ENCODE data around the gene SHROOM2.
"Not testable (repeated sequence)": the region's sequence is repeated elsewhere in the genome, so short reads cannot be mapped to it uniquely, and the experiment has no call there.

Gene SHROOM2, protein sequence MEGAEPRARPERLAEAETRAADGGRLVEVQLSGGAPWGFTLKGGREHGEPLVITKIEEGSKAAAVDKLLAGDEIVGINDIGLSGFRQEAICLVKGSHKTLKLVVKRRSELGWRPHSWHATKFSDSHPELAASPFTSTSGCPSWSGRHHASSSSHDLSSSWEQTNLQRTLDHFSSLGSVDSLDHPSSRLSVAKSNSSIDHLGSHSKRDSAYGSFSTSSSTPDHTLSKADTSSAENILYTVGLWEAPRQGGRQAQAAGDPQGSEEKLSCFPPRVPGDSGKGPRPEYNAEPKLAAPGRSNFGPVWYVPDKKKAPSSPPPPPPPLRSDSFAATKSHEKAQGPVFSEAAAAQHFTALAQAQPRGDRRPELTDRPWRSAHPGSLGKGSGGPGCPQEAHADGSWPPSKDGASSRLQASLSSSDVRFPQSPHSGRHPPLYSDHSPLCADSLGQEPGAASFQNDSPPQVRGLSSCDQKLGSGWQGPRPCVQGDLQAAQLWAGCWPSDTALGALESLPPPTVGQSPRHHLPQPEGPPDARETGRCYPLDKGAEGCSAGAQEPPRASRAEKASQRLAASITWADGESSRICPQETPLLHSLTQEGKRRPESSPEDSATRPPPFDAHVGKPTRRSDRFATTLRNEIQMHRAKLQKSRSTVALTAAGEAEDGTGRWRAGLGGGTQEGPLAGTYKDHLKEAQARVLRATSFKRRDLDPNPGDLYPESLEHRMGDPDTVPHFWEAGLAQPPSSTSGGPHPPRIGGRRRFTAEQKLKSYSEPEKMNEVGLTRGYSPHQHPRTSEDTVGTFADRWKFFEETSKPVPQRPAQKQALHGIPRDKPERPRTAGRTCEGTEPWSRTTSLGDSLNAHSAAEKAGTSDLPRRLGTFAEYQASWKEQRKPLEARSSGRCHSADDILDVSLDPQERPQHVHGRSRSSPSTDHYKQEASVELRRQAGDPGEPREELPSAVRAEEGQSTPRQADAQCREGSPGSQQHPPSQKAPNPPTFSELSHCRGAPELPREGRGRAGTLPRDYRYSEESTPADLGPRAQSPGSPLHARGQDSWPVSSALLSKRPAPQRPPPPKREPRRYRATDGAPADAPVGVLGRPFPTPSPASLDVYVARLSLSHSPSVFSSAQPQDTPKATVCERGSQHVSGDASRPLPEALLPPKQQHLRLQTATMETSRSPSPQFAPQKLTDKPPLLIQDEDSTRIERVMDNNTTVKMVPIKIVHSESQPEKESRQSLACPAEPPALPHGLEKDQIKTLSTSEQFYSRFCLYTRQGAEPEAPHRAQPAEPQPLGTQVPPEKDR (N-terminal part only)

DNA sequence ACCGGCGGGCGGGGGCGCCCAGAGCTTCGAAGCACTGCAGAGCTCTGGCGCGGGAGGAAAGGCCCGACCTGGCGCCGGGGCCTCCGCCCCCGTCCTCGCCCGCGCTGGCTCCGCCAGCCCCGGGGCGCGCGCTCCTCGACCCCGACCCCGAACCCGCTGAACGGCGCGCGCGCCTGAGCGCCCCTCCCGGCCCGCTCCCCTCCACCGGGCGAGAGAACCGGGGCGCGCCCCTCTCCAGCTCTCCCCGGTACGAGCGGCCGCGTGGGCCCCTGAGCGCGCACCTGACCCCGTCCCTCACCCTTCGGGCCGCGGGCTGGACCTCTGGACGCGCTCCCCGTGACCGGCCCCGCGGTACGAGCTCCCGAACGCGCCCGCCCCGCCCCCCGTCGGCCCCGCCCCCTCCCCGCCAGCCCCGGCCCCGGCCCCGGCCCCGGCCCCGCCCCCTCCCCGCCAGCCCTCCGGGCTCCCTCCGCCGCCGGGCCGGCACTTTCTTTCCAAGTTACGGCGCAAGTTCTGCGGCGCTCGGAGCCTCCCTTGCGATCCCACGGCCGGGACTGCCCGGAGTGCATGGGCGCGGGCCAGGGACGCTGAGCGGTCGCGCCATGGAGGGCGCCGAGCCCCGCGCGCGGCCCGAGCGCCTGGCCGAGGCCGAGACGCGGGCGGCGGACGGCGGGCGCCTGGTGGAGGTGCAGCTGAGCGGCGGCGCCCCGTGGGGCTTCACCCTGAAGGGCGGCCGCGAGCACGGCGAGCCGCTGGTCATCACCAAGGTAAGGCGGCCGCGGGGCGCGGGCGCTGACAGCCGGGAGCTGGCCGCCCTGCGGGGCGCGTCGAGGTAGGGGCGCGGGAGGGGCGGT, at the start of gene SHROOM2:
Gene SHROOM2 (plus strand): TSS at position 486 of the 854 bp plus-strand sequence. CDS start 117 bp downstream, at position 603.
- no peak for FAIRE-seq

DNA sequence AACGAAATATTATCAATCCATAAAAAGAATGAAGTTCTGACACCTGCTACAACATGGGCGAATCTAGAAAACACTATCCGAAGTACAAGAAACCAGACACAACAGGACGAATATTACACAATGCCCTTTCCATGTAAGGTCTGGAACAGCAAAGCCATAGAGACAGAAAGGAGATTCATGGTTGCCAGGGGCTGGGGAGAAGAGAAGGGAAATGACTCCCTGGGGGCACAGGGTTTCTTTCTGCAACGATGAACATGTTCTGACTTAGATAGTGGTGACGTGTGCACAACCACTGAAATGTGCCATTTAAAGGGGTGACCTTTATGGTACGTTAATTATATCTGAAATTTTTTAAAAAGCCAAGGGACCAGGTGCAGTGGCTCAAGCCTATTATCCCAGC, 48.9 kb upstream of the SHROOM2 start:
- no peak for FAIRE-seq

DNA sequence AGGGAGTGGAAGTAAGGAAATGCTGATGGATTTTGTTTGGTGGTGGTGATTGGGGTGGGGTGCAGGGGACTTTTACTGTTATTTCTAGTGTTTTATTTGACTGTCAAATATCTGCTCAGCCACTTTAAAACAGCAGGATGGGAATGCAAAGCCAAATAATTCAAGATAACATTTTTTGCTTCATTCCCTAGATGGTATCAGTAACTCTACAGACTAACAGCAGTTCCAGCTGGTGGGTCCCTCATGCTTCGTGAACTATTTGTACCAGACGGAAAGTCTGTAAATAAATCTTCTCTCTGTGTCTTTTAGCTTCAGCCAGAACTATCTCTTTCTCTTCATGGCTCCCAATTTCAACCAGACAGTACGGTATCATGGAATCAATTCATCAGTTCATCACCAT, 48.1 kb upstream of the SHROOM2 start:
- no peak for FAIRE-seq

DNA sequence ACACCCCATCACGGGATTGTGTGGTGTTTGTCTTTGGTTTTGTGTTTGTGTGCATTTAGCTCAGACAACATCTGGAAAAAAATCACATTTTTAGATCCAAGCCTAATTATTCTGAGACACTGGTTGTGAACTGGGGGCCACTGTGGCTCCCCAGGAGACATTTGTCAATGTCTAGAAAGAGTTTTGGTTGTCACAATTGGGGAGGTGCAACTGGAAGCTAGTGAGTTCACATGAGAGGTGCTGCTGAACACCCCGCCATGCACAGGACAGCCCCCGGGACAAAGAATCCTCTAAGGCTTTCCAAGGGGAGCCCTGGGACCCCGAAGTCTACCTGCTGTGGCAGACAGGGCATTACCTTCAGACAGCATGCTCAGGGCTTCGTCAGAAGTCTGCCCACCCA, 47.1 kb upstream of the SHROOM2 start:
- FAIRE-seq: no peak

DNA sequence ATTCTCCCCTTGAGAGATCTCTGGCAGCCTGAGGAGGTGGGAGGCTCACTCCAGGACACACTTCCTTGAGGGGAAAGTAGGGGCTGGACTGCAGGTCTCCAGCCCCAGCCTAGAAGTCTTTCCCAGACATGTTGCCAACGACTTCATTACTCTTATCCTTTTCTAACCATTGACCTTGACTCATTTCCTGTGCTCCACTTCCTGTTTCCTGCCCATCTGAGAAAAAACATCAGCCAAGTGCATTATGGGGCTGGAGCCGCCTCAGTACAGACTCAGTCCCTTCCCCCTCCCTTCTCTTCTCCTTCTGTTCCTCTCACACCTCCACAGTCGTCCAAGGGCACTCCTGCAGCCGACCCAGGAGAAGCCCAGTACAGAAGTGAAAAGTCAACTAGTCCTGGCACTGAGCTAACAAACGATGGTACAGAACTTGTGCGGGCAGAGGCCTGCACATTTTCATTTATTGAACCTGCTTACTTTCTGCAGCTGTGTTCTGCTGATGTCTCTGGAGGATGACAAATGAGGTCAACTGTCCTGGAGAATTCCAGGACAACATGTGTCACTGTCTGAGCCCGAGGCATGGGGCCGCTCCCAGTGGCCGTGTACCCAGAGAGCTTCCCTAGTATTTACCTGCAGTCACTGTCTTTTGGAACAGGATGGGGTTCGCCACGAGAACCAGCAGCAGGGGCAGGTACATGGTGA, 40.7 kb upstream of the SHROOM2 start:
- FAIRE-seq: no peak

DNA sequence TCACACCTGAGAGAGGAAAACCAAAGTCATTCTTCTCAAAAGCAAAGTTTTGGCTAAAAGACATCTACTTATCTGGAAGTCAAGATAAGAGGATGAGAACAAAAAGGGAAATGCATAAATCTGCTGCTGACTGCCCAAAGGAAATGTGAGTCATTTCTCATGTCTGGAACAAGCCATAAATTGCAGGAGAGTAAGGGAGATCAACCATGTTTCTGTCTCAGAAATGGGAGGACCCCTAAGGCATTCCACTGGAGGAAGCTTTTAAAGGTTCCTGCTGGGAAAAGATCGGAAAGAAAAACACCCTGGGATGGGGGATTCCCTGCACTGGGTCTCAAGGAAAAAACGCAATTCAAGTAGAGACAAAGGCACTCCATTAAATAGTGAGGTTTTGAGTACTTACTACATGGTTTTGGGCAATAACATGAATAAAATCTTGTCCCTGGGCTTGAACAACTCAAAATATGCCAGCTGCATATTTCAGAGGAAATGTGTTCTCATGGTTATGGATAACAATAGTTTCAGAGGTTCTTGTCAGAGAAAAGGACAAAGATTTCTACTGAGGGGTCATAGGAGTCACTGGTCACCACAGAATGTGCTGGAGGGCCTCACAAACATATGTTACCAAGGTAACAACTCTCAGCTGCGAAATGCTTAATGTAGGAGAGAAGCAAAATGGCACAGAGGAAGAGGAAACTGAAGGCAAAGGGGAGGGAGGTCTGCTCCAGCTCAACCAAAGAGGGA, 39.9 kb upstream of the SHROOM2 start:
- FAIRE-seq: no peak

DNA sequence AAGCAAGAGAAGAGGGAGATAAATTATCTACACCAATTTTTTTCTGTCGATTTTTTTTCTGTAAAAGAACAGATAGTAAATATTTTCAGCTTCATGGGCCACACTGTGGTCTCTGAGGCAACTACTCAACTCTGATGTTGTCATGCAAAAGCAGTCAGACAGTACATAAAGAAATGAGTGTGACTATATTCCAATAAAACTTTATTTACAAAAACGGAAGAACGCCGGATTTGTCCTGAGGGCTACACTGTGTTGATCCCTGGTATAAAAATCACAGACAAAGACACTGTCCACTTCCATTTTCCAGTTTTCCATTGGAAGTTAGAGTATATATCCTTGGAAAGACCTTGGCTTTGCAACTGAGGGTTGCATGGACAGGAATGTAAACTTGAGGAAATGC, 38.6 kb upstream of the SHROOM2 start:
- FAIRE-seq: no peak

DNA sequence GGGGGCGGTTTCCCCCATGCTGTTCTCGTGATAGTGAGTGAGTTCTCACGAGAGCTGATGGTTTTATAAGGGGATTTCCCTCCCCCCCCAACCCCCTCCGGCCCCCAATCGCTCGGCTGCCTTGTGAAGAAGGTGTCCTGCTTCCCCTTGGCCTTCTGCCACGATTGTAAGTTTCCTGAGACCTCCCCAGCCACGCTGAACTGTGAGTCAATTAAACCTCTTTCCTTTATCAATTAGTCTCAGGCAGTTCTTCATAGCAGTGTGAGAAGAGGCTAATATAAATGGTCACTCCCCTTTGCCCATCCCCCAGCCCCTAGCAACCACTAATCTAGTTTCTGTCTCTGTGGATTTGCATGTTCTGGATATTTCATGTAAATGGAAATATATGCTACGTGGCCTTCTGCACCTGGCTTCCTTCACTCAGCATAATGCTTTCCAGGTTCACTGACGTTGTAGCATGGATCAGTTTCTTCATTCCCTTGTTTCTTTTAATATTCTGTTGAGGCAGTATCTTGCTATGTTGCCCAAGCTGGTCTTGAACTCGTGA, 37.0 kb upstream of the SHROOM2 start:
- FAIRE-seq: no peak

DNA sequence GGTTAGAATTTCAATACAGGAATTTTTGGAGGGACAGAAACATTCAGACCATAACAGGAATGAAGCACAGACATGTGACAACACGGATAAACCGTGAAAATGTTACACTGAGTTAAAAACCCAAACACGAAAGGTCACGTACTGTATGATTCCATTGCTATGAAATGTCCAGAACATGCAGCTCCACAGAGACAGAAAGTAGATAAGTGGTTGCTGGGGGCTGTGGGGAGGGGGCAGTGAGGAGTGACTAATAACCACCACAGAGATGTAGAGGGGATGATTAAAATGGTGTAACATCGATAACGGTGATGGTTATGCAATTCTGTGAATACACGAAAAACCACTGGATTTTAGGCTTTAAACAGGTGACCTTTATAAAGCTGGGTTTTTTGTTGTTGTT, 28.9 kb upstream of the SHROOM2 start:
- FAIRE-seq: no peak

DNA sequence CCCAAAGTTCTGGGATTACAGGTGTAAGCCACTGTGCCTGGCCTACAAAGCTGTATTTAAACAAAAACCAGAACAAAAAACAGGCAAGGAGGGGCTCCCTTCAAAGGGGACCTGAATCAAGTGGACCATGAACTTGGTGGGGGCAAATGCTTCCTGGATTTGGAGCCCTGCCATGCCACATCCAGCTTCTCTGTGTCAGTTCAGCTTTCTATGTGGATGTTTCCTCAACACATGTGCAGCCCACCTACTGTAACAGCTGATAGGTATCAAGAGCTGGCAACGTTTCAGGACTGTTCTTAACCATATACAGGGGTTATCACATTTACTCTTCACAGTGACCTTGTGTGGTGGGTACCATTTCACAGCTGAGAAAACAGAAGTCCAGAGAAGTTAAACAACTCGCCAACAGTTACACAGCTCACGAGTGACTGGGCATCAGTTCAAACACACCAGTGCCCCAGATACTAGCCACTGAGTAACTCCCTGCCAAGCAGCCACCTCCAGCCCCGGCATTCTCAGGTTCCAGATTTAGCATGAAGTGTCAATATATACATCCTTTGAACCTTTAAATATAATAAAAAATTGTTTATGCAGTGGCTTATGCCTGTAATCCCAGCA, 28.1 kb upstream of the SHROOM2 start:
- FAIRE-seq: no peak

DNA sequence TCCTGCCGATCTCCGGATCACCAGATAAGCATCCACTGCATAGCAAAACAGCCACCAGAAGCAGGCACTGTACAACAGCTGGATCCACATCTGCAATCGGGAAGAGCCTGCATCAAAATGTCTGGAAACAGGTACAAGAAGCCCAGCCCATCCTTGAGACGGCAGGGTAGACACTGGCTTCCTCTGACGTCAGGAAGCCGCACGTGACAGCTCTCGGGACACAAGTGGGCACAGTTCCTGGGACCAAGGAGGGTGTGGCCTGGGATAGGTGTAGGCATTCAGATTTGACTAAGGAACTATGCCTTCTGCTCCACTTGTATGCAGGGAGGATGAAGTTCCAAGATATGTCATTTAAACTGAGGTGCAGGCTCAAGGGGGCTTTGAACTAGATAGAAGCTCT, 26.9 kb upstream of the SHROOM2 start:
- no peak for FAIRE-seq

DNA sequence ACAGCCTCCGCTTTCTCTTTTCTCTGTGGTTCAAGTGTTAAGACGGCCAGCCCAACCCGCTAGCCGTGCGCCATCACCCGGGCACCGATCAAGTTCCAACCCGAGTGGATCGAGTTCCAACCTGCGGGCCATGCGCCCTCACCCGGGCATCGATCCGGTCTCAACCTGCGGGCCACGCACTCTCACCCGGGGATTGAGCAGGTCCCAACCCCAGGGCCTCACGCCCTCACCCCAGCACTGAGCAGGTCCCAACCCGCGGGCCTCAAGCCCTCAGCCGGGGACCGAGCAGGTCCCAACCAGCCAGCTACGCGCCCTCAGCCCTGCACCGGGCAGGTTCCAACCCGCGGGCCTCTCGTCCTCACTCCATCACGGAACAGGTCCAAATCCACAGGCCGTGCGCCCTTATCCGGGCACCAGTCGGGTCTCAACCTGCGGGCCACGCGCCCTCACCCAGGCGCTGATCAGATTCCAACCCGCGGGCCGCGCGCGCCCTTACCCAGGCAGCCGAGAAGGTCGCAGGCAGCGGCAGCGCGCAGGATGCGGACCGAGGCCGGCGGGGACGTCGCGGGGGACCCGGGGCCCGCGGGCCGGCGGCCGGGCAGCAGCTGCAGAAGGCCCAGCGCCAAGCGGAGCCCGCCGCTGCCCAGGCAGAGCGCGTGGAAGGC, 21.0 kb upstream of the SHROOM2 start:
- FAIRE-seq: no peak

DNA sequence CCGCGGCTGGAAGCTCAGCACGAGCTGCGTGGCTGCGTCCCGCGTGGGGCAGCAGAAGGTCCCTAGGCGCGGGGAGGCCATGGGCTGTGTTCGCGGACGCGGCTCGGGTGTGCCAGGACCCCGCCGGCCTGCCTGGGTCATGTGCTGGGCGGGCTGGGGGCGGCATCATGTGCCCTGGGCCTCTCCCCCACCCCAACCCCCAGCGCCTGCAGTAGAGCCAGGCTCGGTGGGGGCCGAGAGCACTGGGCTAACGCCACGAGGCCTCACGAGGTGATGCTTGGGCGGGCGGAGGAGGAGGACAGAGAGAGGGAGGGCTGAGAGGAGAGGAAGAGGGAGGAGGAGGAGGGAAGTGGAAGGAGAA, 20.5 kb upstream of the SHROOM2 start, which contains the start of gene GPR143:
Gene GPR143 (minus strand): TSS at position 111 of the 361 bp plus-strand sequence. CDS start 30 bp downstream, at position 81.
- no peak for FAIRE-seq

DNA sequence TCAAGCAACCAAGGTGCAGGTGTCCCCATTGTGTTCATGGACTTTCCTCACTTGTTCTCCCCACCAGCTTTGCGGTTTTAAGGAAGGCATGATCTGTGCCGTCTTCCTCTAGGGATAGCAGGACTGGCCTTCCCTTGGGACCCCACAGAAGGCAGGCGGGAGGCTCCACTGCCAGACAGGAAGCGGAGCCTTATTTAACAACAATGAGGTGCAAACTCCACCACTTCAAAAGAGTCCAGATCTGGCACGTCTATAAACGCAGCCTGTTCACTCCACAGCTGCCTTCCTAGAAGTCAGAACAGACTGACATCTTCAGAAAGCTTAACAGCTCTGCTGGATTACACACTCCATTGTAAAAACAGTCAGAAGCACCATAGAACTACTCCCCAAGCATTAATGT, 18.9 kb upstream of the SHROOM2 start:
- no peak for FAIRE-seq

DNA sequence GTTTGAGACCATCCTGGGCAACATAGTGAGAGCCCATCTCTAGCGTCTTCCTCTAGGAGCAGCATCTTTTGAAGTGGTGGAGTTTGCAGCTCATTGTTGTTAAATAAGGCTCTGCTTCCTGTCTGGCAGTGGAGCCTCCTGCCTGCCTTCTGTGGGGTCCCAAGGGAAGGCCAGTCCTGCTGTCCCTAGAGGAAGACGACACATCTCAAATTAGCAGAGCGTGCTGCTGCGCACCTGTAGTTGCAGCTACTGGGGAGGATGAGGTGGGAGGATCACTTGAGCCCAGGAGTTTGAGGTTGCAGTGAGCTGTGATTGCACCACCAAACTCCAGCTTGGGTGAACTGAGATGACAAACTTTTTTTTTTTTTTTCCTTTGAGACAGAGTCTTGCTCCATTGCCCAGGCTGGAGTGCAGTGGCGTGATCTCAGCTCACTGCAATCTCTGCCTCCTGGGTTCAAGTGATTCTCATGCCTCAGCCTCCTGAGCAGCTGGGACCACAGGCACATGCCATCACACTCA, 17.8 kb upstream of the SHROOM2 start:
- not testable (repeated sequence) for FAIRE-seq

DNA sequence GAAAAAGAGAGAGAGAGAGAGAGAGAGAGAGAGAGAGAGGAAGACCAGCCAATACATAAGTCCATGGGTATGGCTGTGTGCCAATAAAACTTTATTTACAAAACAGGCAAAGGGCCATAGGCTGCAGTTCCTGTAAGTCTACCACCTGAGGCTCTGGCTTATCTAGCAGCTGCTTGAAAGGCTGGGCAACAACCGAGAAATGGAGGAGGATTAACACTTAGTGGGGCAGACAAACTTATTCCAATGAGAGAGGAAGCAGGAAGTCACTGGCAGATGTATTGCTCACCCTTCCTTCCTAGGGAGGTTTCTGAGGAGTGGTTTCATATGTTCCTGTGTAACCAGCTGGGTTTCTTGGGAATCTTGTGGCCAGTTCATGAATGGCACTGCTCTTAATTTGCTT, 15.9 kb upstream of the SHROOM2 start:
- no peak for FAIRE-seq

DNA sequence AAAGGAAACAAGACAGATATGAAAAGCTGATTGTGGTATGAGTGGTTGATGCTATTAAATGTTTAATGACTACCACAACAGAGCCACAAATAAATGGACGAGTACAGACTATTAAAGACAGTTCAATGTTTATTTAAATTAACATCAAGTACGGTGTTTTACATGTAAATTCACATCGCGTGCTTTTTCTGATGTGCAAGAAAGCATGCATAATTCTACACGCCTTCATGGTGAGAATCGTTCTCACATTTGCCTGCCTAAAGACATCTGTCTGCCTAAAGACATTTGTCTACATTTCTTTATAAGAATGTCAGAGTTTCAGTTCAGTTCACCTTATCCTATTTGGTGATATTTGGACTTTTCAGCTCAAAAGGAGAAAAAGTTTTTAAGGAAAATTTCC, 13.3 kb upstream of the SHROOM2 start:
- peak; percentile 47 for FAIRE-seq

DNA sequence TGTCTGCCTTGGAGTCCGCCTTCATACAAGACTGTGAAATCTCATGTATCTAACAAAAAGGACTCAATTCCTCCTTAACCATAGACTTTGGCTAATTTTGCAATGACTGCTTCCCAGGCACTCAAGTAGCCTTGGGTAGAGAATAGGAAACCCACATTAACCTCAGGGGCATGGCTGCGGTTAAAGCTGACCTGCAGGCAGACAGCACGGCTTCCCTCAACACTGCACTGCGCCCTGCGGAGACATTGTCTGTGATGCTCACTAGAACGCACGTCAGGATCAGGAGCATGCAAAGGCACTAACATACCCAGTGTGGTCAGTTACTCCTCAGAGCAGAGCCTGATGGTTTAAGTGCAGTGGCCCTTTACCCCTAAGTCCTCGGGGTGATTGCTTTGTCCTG, 10.3 kb upstream of the SHROOM2 start:
- no peak for FAIRE-seq

DNA sequence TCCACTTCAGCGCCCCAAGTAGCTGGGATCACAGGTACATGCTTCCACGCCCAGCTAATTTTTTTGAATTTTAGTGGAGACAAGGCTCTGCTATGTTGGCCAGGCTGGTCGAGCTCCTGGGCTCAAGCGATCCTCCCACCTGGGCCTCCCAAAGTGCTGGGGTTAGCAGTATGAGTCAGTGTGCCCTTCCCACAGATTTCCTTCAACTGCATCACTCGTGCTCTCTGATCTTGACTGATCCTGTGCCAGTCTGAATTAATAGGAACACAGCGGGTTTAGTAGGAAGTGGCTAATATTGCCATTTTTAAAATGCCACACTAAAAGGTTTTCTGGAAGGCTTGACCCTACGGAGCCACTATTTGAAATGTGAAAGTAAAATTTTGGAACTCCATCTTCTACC, 4.3 kb upstream of the SHROOM2 start:
- FAIRE-seq: no peak
